ENCODE results near the gene LIG3. TPM values are rescaled to one million over a fixed set of nuclear protein-coding genes. Genes with fewer than 3 reads are reported as not detected.
"Not testable (repeated sequence)": the region's sequence is repeated elsewhere in the genome, so short reads cannot be mapped to it uniquely, and the experiment has no call there.

Gene LIG3
- total and polyA plus RNA-seq, 4 donors, result 3.1 to 21.2 (median 7.6) TPM

DNA sequence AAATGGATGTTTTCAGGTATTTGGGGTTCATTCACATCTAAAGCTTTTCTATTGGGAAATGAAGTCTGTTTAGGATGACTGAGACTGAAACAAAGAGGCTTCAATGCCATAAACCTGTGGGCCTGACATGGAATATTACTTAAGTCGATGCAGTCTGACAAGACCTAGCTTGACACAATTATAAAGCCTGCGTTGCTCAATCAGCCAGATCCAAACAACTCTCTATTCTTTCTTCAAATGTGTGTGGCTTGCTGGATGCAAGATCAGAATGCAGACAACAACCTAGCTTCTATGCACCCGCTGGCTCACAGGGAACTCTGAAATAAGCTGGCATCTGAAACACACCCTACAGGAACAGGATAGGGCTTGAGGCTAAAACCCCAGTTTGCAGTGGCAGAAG is 43.2 kb downstream of the LIG3 start:
- WGBS, result 91% methylated on average over 3 of the region's 3 CpGs
- H3K4me3 ChIP-seq (ENCODE audit: low read depth in 1 of 3, low read length in 3 of 3), result no peak overlapping the region
- DNase-seq (ENCODE audit: low spot score), result no peak
- no peaks in the 10 kb centered on the region for H3K27me3 ChIP-seq (ENCODE audit: control insufficient read depth in 4 of 4, insufficient read depth in 4 of 4, low read length in 3 of 4)
- H3K9me3 ChIP-seq (ENCODE audit: control insufficient read depth in 4 of 4, low read length in 3 of 4), result no peaks in the 10 kb centered on the region
- peaks cover 5 to 13% (median 7%) of the 10 kb centered on the region in 4 donors for H3K4me1 ChIP-seq (ENCODE audit: control insufficient read depth in 4 of 4, insufficient read depth in 4 of 4, low read length in 3 of 4)
- peaks cover 17 to 37% (median 21%) of the 10 kb centered on the region in 4 donors for H3K36me3 ChIP-seq (ENCODE audit: control insufficient read depth in 4 of 4, insufficient read depth in 3 of 4, low read depth in 1 of 4, low read length in 3 of 4)
- TF ChIP-seq JUND (IDR thresholded peaks at IDR 0.05) (no peak), NR2F2 (IDR thresholded peaks at IDR 0.05) (no peak)
- peak overlapping the region; percentile 31 to 64 for H3K27ac ChIP-seq (ENCODE audit: low read depth in 1 of 2, low read length in 2 of 2)
- H3K9ac ChIP-seq (ENCODE audit: low read depth in 1 of 2, low read length in 2 of 2), result no peak overlapping the region

DNA sequence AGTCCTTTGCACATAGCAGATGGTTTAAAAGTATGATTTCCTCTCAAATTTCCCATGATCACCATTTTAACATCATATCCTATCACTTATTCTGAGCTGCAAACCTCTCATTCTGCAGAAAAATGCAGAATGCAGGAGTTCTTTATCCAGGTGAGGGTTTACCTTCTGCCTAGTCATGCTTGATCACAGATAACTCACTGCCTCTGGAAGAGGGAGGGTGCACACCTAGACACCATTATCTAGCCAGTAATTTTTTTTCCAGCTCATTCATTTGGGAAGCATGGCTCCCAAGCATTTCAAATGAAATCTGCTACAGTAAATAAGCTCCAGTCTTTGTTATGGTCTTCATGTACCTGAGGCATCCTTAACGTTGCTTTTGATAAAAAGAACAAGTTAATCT is 45.2 kb downstream of the LIG3 start:
- WGBS, result 87% methylated on average over 1 of the region's 1 CpG
- TF ChIP-seq JUND (IDR thresholded peaks at IDR 0.05) (no peak), RXRA (IDR thresholded peaks at IDR 0.05) (no peak), YY1 (IDR thresholded peaks at IDR 0.05) (no peak), RAD21 (IDR thresholded peaks at IDR 0.05) (no peak)
- TF ChIP-seq, protein P1, sequence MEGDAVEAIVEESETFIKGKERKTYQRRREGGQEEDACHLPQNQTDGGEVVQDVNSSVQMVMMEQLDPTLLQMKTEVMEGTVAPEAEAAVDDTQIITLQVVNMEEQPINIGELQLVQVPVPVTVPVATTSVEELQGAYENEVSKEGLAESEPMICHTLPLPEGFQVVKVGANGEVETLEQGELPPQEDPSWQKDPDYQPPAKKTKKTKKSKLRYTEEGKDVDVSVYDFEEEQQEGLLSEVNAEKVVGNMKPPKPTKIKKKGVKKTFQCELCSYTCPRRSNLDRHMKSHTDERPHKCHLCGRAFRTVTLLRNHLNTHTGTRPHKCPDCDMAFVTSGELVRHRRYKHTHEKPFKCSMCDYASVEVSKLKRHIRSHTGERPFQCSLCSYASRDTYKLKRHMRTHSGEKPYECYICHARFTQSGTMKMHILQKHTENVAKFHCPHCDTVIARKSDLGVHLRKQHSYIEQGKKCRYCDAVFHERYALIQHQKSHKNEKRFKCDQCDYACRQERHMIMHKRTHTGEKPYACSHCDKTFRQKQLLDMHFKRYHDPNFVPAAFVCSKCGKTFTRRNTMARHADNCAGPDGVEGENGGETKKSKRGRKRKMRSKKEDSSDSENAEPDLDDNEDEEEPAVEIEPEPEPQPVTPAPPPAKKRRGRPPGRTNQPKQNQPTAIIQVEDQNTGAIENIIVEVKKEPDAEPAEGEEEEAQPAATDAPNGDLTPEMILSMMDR (IDR thresholded peaks at IDR 0.05; ENCODE audit: low read depth, low read length, missing input control), result no peak
- TF ChIP-seq, protein P2, sequence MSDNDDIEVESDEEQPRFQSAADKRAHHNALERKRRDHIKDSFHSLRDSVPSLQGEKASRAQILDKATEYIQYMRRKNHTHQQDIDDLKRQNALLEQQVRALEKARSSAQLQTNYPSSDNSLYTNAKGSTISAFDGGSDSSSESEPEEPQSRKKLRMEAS (IDR thresholded peaks at IDR 0.05), result no peak
- TF ChIP-seq, protein P3, sequence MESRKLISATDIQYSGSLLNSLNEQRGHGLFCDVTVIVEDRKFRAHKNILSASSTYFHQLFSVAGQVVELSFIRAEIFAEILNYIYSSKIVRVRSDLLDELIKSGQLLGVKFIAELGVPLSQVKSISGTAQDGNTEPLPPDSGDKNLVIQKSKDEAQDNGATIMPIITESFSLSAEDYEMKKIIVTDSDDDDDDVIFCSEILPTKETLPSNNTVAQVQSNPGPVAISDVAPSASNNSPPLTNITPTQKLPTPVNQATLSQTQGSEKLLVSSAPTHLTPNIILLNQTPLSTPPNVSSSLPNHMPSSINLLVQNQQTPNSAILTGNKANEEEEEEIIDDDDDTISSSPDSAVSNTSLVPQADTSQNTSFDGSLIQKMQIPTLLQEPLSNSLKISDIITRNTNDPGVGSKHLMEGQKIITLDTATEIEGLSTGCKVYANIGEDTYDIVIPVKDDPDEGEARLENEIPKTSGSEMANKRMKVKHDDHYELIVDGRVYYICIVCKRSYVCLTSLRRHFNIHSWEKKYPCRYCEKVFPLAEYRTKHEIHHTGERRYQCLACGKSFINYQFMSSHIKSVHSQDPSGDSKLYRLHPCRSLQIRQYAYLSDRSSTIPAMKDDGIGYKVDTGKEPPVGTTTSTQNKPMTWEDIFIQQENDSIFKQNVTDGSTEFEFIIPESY (IDR thresholded peaks at IDR 0.05), result no peak
- H3K9ac ChIP-seq (ENCODE audit: low read depth in 1 of 2, low read length in 2 of 2), result no peak overlapping the region

DNA sequence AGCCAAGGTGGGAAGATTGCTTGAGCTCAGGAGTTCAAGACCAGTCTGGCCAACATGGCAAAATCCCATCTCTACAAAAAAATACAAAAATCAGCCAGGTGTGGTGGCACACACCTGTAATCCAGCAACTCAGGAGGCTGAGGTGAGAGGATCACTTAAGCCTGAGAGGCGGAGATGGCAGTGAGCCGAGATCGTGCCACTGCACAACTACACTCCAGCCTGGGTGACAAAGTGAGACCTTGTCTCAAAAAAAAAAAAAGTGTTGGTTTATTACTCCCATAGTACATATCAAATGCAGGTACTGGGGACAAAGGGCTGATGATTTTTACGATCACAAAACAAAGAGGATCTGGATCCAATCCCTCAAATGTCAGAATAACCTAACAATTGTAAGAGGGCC is 47.8 kb downstream of the LIG3 start:
- H3K27me3 ChIP-seq (ENCODE audit: control insufficient read depth in 4 of 4, insufficient read depth in 4 of 4, low read length in 3 of 4); H3K9me3 ChIP-seq (ENCODE audit: control insufficient read depth in 4 of 4, low read length in 3 of 4); DNase-seq (ENCODE audit: low spot score); H3K9ac ChIP-seq (ENCODE audit: low read depth in 1 of 2, low read length in 2 of 2); H3K4me3 ChIP-seq (ENCODE audit: low read depth in 1 of 3, low read length in 3 of 3); H3K4me1 ChIP-seq (ENCODE audit: control insufficient read depth in 4 of 4, insufficient read depth in 4 of 4, low read length in 3 of 4); H3K27ac ChIP-seq (ENCODE audit: low read depth in 1 of 2, low read length in 2 of 2): not testable (repeated sequence)
- WGBS, result 88% methylated on average over 4 of the region's 4 CpGs
- H3K36me3 ChIP-seq (ENCODE audit: control insufficient read depth in 4 of 4, insufficient read depth in 3 of 4, low read depth in 1 of 4, low read length in 3 of 4), result peaks cover 6 to 21% (median 8%) of the 10 kb centered on the region in 4 donors

More for the DNA sequence above, 45.2 kb downstream of the LIG3 start:
- no peaks in the 10 kb centered on the region for H3K9me3 ChIP-seq (ENCODE audit: control insufficient read depth in 4 of 4, low read length in 3 of 4)
- DNase-seq (ENCODE audit: low spot score), result no peak
- peaks cover 5 to 13% (median 7%) of the 10 kb centered on the region in 4 donors for H3K4me1 ChIP-seq (ENCODE audit: control insufficient read depth in 4 of 4, insufficient read depth in 4 of 4, low read length in 3 of 4)
- H3K36me3 ChIP-seq (ENCODE audit: control insufficient read depth in 4 of 4, insufficient read depth in 3 of 4, low read depth in 1 of 4, low read length in 3 of 4), result peaks cover 12 to 28% (median 13%) of the 10 kb centered on the region in 4 donors
- H3K4me3 ChIP-seq (ENCODE audit: low read depth in 1 of 3, low read length in 3 of 3), result no peak overlapping the region
- H3K27ac ChIP-seq (ENCODE audit: low read depth in 1 of 2, low read length in 2 of 2), result no peak overlapping the region
- no peaks in the 10 kb centered on the region for H3K27me3 ChIP-seq (ENCODE audit: control insufficient read depth in 4 of 4, insufficient read depth in 4 of 4, low read length in 3 of 4)
